Measurements from ENCODE around the gene SGCD.

The SGCD gene

DNA sequence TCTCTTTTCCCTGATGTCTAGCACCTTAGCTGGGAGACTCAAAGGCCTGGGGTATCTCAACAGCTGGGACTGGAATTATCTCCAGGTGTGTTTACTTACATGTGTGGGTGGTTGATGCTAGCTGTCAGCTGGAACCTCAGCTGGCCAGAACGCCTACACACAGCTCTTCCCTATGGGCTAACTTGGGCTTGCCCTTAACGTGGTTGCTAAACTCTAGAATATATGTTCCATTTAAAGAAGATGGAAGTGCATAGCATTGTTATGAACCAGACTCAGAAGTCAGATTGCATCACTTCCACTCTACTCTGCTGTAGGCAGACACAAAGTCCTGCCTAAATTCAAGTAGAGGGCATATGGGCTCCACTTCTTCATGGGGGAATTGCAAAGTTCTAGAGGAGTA lies 29.3 kb downstream of the SGCD start:
- H3K36me3 ChIP-seq (ENCODE audit: control insufficient read depth in 2 of 2, insufficient read depth in 1 of 2, low read length in 2 of 2): no peaks in the 10 kb centered on the region
- ChIA-PET POLR2A (no interaction called here), CTCF (no interaction called here)
- no peaks in the 10 kb centered on the region for H3K4me1 ChIP-seq (ENCODE audit: control insufficient read depth, insufficient read depth, low read length)
- H3K27ac ChIP-seq (ENCODE audit: extremely low read depth, low read depth, low read length): no peak overlapping the region
- no peak overlapping the region for H3K4me3 ChIP-seq (ENCODE audit: low read depth, low read length)
- TF ChIP-seq BCL11A (tag by site-specific recombination; IDR thresholded peaks at IDR 0.05; ENCODE audit: low read depth): no peak
- no peak for TF ChIP-seq ZNF274 (IDR thresholded peaks at IDR 0.05; ENCODE audit: low read length)
- TF ChIP-seq ZNF274 (tag by site-specific recombination; IDR thresholded peaks at IDR 0.05; ENCODE audit: borderline replicate concordance): no peak
- TF ChIP-seq ZNF174 (tag by site-specific recombination; IDR thresholded peaks at IDR 0.05): no peak
- no peaks in the 10 kb centered on the region for H3K9me3 ChIP-seq (ENCODE audit: control insufficient read depth, insufficient read depth, low read depth, low read length)

DNA sequence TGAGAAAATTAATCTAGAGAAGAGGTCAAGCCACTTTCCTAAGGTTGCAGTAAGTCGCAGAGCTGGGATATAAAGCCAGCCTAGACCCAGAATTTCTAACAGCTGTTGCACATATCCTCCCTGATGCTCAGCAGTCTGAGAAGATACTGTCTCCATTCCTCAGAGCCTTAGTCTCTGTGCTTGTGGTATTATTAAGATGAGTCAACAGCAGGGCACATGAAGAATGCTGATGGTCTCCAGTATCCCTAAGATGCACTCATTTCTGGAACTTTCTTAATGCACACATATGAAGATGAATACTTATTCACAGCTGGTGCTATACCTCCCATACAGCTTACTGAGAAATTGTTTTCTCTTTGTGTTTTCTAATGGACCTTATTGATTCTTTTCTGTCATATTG lies 32.5 kb downstream of the SGCD start:
- H3K4me3 ChIP-seq (ENCODE audit: low read depth, low read length): no peak overlapping the region
- H3K9me3 ChIP-seq (ENCODE audit: control insufficient read depth, insufficient read depth, low read depth, low read length): no peaks in the 10 kb centered on the region
- POLR2A ChIA-PET: no interaction called here
- no peaks in the 10 kb centered on the region for H3K4me1 ChIP-seq (ENCODE audit: control insufficient read depth, insufficient read depth, low read length)
- no peak for TF ChIP-seq SP3 (tag by site-specific recombination; IDR thresholded peaks at IDR 0.05)
- TF ChIP-seq HOXD13 (CRISPR knock-in tag; IDR thresholded peaks at IDR 0.05; ENCODE audit: borderline replicate concordance): no peak
- no peak for TF ChIP-seq SCRT2 (tag by site-specific recombination; IDR thresholded peaks at IDR 0.05)
- no peak for TF ChIP-seq ZNF394 (tag by site-specific recombination; IDR thresholded peaks at IDR 0.05; ENCODE audit: borderline replicate concordance)
- TF ChIP-seq ZNF549 (tag by site-specific recombination; IDR thresholded peaks at IDR 0.05): no peak
- TF ChIP-seq KLF16 (tag by site-specific recombination; IDR thresholded peaks at IDR 0.05): no peak
- no peak for TF ChIP-seq ZNF23 (tag by site-specific recombination; IDR thresholded peaks at IDR 0.05; ENCODE audit: borderline replicate concordance)
- no peak for TF ChIP-seq ZNF585B (tag by site-specific recombination; IDR thresholded peaks at IDR 0.05)
- TF ChIP-seq, protein P1, sequence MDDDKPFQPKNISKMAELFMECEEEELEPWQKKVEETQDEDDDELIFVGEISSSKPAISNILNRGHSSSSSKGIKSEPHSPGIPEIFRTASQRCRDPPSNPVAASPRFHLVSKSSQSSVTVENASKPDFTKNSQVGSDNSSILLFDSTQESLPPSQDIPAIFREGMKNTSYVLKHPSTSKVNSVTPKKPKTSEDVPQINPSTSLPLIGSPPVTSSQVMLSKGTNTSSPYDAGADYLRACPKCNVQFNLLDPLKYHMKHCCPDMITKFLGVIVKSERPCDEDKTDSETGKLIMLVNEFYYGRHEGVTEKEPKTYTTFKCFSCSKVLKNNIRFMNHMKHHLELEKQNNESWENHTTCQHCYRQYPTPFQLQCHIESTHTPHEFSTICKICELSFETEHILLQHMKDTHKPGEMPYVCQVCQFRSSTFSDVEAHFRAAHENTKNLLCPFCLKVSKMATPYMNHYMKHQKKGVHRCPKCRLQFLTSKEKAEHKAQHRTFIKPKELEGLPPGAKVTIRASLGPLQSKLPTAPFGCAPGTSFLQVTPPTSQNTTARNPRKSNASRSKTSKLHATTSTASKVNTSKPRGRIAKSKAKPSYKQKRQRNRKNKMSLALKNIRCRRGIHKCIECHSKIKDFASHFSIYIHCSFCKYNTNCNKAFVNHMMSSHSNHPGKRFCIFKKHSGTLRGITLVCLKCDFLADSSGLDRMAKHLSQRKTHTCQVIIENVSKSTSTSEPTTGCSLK (tag by site-specific recombination; IDR thresholded peaks at IDR 0.05): no peak
- TF ChIP-seq ZNF529 (tag by site-specific recombination; IDR thresholded peaks at IDR 0.05; ENCODE audit: insufficient replicate concordance): no peak
- no peak for TF ChIP-seq ZNF354C (tag by site-specific recombination; IDR thresholded peaks at IDR 0.05; ENCODE audit: borderline replicate concordance, low read depth)
- no peak for TF ChIP-seq ZNF561 (tag by site-specific recombination; IDR thresholded peaks at IDR 0.05; ENCODE audit: borderline replicate concordance)
- TF ChIP-seq ZNF140 (tag by site-specific recombination; IDR thresholded peaks at IDR 0.05): no peak
- no peak for TF ChIP-seq ZNF10 (tag by site-specific recombination; IDR thresholded peaks at IDR 0.05)
- TF ChIP-seq ZNF558 (tag by site-specific recombination; IDR thresholded peaks at IDR 0.05): no peak
- TF ChIP-seq ZNF311 (tag by site-specific recombination; IDR thresholded peaks at IDR 0.05; ENCODE audit: borderline replicate concordance): no peak
- TF ChIP-seq, protein P2, sequence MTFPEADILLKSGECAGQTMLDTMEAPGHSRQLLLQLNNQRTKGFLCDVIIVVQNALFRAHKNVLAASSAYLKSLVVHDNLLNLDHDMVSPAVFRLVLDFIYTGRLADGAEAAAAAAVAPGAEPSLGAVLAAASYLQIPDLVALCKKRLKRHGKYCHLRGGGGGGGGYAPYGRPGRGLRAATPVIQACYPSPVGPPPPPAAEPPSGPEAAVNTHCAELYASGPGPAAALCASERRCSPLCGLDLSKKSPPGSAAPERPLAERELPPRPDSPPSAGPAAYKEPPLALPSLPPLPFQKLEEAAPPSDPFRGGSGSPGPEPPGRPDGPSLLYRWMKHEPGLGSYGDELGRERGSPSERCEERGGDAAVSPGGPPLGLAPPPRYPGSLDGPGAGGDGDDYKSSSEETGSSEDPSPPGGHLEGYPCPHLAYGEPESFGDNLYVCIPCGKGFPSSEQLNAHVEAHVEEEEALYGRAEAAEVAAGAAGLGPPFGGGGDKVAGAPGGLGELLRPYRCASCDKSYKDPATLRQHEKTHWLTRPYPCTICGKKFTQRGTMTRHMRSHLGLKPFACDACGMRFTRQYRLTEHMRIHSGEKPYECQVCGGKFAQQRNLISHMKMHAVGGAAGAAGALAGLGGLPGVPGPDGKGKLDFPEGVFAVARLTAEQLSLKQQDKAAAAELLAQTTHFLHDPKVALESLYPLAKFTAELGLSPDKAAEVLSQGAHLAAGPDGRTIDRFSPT (tag by site-specific recombination; IDR thresholded peaks at IDR 0.05): no peak
- TF ChIP-seq ZNF580 (tag by site-specific recombination; IDR thresholded peaks at IDR 0.05): no peak
- TF ChIP-seq ZNF692 (tag by site-specific recombination; IDR thresholded peaks at IDR 0.05): no peak
- TF ChIP-seq YY2 (tag by site-specific recombination; IDR thresholded peaks at IDR 0.05): no peak
- no peak overlapping the region for H3K27ac ChIP-seq (ENCODE audit: extremely low read depth, low read depth, low read length)
- H3K36me3 ChIP-seq (ENCODE audit: control insufficient read depth in 2 of 2, insufficient read depth in 1 of 2, low read length in 2 of 2): no peaks in the 10 kb centered on the region
- CTCF ChIA-PET: interaction anchor here (0.8 kb wide), 1 partner anchor 744 kb away, joined by 4 read pairs; no protein-coding TSS in a partner anchor

All from HEK293 (cell line).